Activated CD4-positive, alpha-beta T cell treated with anti-CD3 and anti-CD28 coated beads, Interleukin-2, amount 50 U/mL, for 1 hour (primary cell): ENCODE results near the gene ALG9.

Experiments used
- DNase-seq: peaks from one replicate; pipeline ENCODE4 v3.0.0-alpha.2; 2020

Gene ALG9

GRCh38 chr11:111761036-111761435, 110.3 kb downstream of the ALG9 start:
- no peak for DNase-seq

- no peak for DNase-seq
Measured at GRCh38 chr11:111759778-111760407, 111.5 kb downstream of the ALG9 start.

- no peak for DNase-seq
Measured at GRCh38 chr11:111759376-111759775, 112.0 kb downstream of the ALG9 start.

GRCh38 chr11:111756097-111756496, 115.3 kb downstream of the ALG9 start:
- no peak for DNase-seq

GRCh38 chr11:111749646-111750045, 121.7 kb downstream of the ALG9 start:
- DNase-seq, result no peak

- no peak for DNase-seq
Measured at GRCh38 chr11:111748035-111748804, 123.2 kb downstream of the ALG9 start.

GRCh38 chr11:111745719-111746504, 125.5 kb downstream of the ALG9 start:
- no peak for DNase-seq

GRCh38 chr11:111743700-111744099, 127.7 kb downstream of the ALG9 start:
- no peak for DNase-seq

GRCh38 chr11:111741751-111742150, 129.6 kb downstream of the ALG9 start:
- no peak for DNase-seq

- no peak for DNase-seq
Measured at GRCh38 chr11:111739299-111739698, 132.1 kb downstream of the ALG9 start.

- no peak for DNase-seq
Measured at GRCh38 chr11:111737444-111738210, 133.8 kb downstream of the ALG9 start.

- DNase-seq, result no peak
Measured at GRCh38 chr11:111736621-111737443, 134.5 kb downstream of the ALG9 start.
